Measurements from ENCODE around the gene HIF1A. TPM values are rescaled to one million over a fixed set of nuclear protein-coding genes. Genes with fewer than 3 reads are reported as not detected.
"Not testable (repeated sequence)": the region's sequence is repeated elsewhere in the genome, so short reads cannot be mapped to it uniquely, and the experiment has no call there.

Gene HIF1A
- total RNA-seq, 1 donor from 2014 or later, result 89.6 TPM

- intact Hi-C loops (cut with micrococcal nuclease), result no loop called here
Measured at GRCh38 chr14:61706096-61706690, 10.9 kb downstream of the HIF1A start.

DNA sequence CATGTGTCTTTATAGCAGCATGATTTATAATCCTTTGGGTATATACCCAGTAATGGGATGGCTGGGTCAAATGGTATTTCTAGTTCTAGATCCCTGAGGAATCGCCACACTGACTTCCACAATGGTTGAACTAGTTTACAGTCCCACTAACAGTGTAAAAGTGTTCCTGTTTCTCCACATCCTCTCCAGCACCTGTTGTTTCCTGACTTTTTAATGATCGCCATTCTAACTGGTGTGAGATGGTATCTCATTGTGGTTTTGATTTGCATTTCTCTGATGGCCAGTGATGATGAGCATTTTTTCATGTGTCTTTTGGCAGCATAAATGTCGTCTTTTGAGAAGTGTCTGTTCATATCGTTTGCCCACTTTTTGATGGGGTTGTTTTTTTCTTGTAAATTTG, 12.5 kb downstream of the HIF1A start:
- intact Hi-C loops (cut with micrococcal nuclease), result not testable (repeated sequence)

GRCh38 chr14:61708693-61709092, 13.4 kb downstream of the HIF1A start:
- intact Hi-C loops (cut with micrococcal nuclease), result not testable (repeated sequence)

DNA sequence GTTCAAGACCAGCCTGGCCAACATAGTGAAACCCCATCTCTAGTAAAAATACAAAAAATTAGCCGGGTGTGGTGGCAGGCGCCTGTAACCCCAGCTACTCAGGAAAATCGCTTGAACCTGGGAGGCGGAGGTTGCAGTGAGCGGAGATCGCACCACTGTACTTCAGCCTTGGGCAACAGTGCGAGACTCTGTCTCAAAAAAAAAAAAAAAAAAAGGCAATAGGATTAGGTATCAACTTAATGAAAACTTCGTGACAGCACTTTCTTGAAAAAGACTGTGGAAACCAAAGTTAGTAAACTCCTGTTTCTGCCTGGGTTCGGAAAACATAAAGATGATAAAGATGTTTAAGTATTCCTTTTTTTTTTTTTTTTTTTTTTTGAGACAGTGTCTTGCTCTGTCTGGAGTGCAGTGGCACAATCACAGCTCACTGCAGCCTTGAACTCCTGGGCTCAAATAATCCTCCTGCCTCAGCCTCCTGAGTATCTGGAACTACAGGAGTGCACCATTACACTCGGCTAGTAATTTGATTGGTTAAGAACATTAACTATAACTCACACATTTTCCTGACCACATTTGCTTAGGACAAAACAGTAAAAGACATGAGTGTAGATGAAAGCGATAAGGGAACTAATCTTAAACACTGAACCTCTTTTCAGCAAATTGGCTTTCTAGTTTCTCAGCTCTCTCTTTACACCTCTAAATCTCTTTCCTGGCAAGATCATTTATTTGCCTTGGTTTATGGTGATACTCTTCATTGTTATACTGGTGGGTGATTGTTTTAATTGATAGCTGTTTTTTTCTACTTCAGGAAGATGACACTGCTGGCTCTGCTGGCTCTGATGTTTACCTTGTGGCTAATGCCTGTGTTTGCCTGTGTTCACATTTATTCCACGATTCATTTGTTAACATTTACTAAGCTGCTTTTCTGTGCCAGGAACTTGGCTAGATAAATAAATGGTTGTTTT, 15.8 kb downstream of the HIF1A start:
- intact Hi-C loops (cut with micrococcal nuclease), result no loop called here

GRCh38 chr14:61712137-61712536, 16.8 kb downstream of the HIF1A start:
- intact Hi-C loops (cut with micrococcal nuclease), result no loop called here

GRCh38 chr14:61713724-61714437, 18.6 kb downstream of the HIF1A start:
- intact Hi-C loops (cut with micrococcal nuclease), result no loop called here

- intact Hi-C loops (cut with micrococcal nuclease), result no loop called here
Measured at GRCh38 chr14:61716956-61717355, 21.6 kb downstream of the HIF1A start.

DNA sequence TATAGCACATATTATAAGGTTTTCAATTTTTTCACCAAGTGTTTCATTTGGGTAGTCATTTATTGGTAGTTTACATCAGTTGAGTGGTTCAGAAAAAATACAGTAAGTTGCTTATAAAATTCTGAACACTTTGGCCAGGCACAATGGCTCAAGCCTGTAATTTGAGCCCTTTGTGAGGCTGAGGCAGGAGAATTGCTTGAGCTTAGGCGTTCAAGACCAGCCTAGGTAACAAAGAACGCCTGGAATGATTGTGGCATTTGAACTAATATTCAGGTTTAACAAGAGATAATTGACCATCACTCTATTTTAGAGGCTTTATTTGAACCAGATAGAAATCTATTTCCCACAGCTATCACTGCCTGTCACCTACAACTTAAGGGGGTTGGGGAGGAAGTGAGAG, 22.7 kb downstream of the HIF1A start:
- intact Hi-C loops (cut with micrococcal nuclease), result loop anchor here (2.0 kb wide), 1 partner anchor 19 kb away; no protein-coding TSS in a partner anchor

GRCh38 chr14:61719344-61720293, 24.3 kb downstream of the HIF1A start:
- intact Hi-C loops (cut with micrococcal nuclease), result loop anchor here (2.0 kb wide), 1 partner anchor 21 kb away; no protein-coding TSS in a partner anchor

GRCh38 chr14:61720294-61720661, 25.0 kb downstream of the HIF1A start:
- intact Hi-C loops (cut with micrococcal nuclease), result no loop called here

DNA sequence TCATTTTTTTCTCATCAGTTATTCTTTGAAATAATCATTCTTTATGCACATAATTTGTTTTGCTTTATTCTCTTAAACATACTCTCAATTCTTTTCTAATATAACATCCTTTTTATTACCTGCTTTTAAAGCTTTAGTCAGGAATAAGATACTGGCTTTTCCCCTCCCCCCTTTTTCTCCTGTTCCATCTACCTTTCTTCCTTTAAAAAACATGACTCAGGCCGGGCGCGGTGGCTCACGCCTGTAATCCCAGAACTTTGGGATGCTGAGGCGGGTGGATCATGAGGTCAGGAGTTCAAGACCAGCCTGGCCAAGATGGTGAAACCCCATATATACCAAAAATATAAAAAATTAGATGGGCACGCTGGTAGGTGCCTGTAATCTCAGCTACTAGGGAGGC, 25.4 kb downstream of the HIF1A start:
- intact Hi-C loops (cut with micrococcal nuclease), result no loop called here

DNA sequence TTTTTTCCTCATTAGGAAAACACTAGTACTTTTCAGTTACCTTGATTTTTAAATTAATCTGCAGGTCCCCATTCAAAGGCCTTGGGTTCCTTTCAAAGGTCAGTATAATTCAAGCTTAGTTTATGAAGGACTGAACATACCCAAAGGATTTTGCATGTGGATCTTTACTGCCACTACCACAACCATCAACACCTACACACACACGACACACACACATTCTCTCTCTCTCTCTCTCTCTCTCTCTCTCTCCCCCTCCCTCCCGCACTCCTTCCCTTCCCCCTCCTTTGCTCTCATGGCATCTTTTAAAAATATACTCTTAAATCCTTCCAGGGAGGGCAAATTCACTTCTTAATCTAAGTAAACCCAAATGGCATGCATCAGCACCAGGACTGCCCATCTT, 28.8 kb downstream of the HIF1A start:
- intact Hi-C loops (cut with micrococcal nuclease), result no loop called here

DNA sequence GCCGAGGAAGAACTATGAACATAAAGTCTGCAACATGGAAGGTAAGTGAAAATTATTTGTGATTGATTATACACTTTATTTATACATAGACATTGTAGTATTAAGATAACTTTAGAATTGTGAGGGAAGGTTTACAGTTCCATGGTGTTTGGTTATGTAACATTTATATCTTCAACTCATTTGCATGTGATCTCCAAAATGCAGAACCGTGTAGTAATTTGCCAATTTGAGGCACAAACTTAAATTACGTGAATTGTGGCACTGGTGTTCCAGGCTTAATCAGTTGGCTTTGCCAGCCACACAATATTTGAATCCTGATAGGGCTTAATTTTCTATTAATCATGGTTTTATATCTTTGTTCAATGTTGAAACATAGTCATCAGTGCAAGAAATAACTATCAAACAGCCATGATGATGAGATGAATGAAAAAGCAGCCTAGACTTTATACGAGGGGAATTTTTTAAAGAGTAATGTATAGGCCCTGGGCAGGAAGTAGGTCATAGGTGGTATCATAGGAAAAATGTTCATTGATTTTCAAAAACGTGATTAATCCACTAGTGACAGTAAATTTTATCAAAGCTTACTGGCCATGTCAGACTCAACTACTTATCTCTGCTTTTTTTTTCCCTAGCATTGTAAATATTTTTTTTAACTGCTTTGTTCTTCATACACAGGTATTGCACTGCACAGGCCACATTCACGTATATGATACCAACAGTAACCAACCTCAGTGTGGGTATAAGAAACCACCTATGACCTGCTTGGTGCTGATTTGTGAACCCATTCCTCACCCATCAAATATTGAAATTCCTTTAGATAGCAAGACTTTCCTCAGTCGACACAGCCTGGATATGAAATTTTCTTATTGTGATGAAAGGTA, 31.7 kb downstream of the HIF1A start:
- intact Hi-C loops (cut with micrococcal nuclease), result no loop called here

GRCh38 chr14:61730756-61731373, 35.6 kb downstream of the HIF1A start:
- intact Hi-C loops (cut with micrococcal nuclease), result loop anchor here (1.0 to 2.0 kb wide), 3 partner anchors 256 to 434 kb away; no protein-coding TSS in a partner anchor

DNA sequence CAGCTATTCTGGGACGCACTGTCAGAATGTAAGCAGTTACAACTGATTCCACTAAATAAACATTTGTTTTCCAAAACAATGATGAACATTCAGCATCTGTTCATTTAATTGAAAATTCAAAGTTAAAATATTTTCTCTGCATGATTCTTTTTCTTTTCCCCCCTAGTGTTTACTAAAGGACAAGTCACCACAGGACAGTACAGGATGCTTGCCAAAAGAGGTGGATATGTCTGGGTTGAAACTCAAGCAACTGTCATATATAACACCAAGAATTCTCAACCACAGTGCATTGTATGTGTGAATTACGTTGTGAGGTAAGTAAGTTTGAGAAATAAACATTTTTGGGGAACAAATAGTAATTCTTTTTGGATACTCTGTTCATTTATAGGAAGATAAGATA, 38.7 kb downstream of the HIF1A start:
- intact Hi-C loops (cut with micrococcal nuclease), result no loop called here

DNA sequence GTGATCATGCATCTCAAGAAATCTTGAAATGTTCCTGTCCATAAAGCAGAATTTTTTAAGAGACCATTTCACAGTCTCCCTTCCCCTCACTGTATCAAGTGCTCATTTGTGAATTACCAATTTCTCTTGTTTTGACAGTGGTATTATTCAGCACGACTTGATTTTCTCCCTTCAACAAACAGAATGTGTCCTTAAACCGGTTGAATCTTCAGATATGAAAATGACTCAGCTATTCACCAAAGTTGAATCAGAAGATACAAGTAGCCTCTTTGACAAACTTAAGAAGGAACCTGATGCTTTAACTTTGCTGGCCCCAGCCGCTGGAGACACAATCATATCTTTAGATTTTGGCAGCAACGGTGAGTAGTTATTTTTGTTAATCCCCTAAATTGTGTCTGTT, 41.4 kb downstream of the HIF1A start:
- intact Hi-C loops (cut with micrococcal nuclease), result no loop called here

DNA sequence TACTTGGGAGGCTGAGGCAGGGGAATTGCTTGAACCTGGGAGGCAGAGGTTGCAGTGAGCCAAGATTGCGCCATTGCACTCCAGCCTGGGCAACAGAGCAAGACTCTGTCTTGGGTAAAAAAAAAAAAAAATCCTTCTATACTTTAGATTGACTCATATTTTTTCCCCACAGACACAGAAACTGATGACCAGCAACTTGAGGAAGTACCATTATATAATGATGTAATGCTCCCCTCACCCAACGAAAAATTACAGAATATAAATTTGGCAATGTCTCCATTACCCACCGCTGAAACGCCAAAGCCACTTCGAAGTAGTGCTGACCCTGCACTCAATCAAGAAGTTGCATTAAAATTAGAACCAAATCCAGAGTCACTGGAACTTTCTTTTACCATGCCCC, 42.6 kb downstream of the HIF1A start:
- intact Hi-C loops (cut with micrococcal nuclease), result no loop called here

DNA sequence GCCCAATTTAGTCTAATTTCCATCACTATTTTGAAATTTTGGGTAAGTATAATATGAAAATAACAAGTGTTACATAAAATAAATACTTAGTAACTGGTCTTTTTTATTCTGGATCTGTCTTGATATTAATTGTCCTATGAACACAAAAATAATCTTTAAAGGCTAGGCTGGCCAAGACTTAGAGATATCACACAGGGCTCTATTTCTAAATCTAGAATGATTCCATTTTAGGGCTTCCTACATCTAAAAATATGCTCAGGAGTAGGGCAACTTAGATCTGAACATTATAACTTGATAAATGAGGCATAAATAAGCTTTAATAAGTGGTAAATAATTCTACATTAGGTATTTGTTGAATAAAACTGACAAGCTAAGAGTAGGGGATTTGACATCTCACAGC, 43.8 kb downstream of the HIF1A start:
- intact Hi-C loops (cut with micrococcal nuclease), result no loop called here

DNA sequence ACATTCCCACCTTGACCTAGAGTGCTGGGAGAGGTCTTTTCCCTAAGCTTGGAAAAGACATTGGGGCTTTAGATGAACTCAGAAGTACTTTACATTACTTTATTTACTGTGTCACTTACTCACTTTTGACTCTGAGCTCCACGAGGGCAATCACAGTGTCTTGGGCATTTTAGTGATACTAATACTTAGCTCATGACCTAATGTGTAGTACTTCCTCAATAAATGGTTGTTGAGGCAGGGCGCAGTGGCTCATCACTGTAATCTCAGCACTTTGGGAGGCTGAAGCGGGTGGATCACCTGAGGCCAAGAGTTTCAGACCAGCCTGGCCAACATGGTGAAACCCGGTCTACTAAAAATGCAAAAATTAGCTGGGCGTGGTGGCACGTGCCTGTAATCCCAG, 47.1 kb downstream of the HIF1A start:
- intact Hi-C loops (cut with micrococcal nuclease), result no loop called here
